PC-3 (cell line): ENCODE results near the gene SPEF2.

Source experiments
- CTCF ChIP-seq: fragments of 300-600 bp; sonication (generic); conservative IDR thresholded peaks from 2 replicates; pipeline ENCODE4 v1.5.1; 2017; ENCODE audit warnings: antibody characterized with exemption, low read depth, mild to moderate bottlenecking, low read length
- EZH2 ChIP-seq: fragments of 300-600 bp; sonication (generic); IDR thresholded peaks from one replicate; pipeline ENCODE4 v1.6.1; 2017; ENCODE audit warnings: antibody characterized with exemption, mild to moderate bottlenecking, low read length; ENCODE audit not compliant: unreplicated experiment

DNA sequence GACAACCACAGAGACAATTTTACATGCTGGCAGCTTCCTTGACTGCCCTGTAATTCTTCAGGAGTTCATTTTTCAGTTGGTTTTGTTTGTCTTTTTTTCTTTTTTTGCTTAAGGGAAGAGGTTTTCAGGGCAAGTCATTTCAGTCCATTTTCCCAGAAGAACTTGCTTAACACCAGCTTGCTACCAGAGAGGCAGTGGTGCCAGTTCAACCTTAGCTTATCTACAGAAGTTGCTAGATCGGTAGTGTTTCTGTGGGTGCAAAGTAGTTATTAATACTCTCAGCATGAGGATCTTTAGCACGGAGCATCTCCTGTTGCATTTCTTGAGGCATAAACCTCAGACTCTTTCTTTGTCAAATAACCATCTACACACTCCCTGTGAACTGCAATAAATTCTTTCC, 1.1 kb downstream of the SPEF2 start:
- TF ChIP-seq CTCF (no peak), EZH2 (no peak)
